ENCODE measurements around the gene TBC1D22A. TPM values are rescaled to one million over a fixed set of nuclear protein-coding genes. Genes with fewer than 3 reads are reported as not detected.

The TBC1D22A gene
- total and polyA plus RNA-seq, 2 experiments from 2014 or later: 15.3 to 19.8 TPM

- no peaks in the 10 kb centered on the region for H3K9me3 ChIP-seq (ENCODE audit: low read depth)
- no peaks in the 10 kb centered on the region for H3K27me3 ChIP-seq
- no peaks in the 10 kb centered on the region for H4K20me1 ChIP-seq (ENCODE audit: insufficient read depth, poor library complexity, severe bottlenecking)
- WGBS (ENCODE audit: low lambda C conversion rate, missing lambda C conversion rate): 91% methylated on average over 13 of the region's 19 CpGs
- TF ChIP-seq EZH2 (IDR thresholded peaks at IDR 0.05; ENCODE audit: borderline replicate concordance) (no peak), CTCF (IDR thresholded peaks at IDR 0.05; ENCODE audit: poor library complexity) (no peak), EZH2phosphoT487 (IDR thresholded peaks at IDR 0.05; ENCODE audit: low read depth, severe bottlenecking, unreplicated experiment) (no peak)
- H2AFZ ChIP-seq: no peak overlapping the region
- no peaks in the 10 kb centered on the region for H3K4me1 ChIP-seq (ENCODE audit: insufficient read depth)
- H3K27ac ChIP-seq: no peak overlapping the region
- H3K4me3 ChIP-seq: no peak overlapping the region
- H3K9me2 ChIP-seq (replicated peaks; ENCODE audit: insufficient read depth): no peaks in the 10 kb centered on the region
- no peak for DNase-seq (ENCODE audit: low spot score)
- no peak overlapping the region for H3K4me2 ChIP-seq
- no peaks in the 10 kb centered on the region for H3K79me2 ChIP-seq
- H3K36me3 ChIP-seq (replicated peaks; ENCODE audit: insufficient read depth, low read depth): no peaks in the 10 kb centered on the region
Observed at GRCh38 chr22:47198801-47199251, 436.4 kb downstream of the TBC1D22A start.

- no peak overlapping the region for H2AFZ ChIP-seq
- H3K27ac ChIP-seq: no peak overlapping the region
- DNase-seq (ENCODE audit: low spot score): no peak
- 91% methylated on average over 25 of the region's 33 CpGs for WGBS (ENCODE audit: low lambda C conversion rate, missing lambda C conversion rate)
- H3K9me3 ChIP-seq (ENCODE audit: low read depth): no peaks in the 10 kb centered on the region
- no peak overlapping the region for H3K4me3 ChIP-seq
- no peaks in the 10 kb centered on the region for H4K20me1 ChIP-seq (ENCODE audit: insufficient read depth, poor library complexity, severe bottlenecking)
- H3K9me2 ChIP-seq (replicated peaks; ENCODE audit: insufficient read depth): no peaks in the 10 kb centered on the region
- H3K27me3 ChIP-seq: no peaks in the 10 kb centered on the region
- no peak for TF ChIP-seq EZH2phosphoT487 (IDR thresholded peaks at IDR 0.05; ENCODE audit: low read depth, severe bottlenecking, unreplicated experiment)
- TF ChIP-seq CTCF (IDR thresholded peaks at IDR 0.05; ENCODE audit: poor library complexity): no peak
- no peak for TF ChIP-seq EZH2 (IDR thresholded peaks at IDR 0.05; ENCODE audit: borderline replicate concordance)
- no peaks in the 10 kb centered on the region for H3K79me2 ChIP-seq
- no peak overlapping the region for H3K4me2 ChIP-seq
- H3K4me1 ChIP-seq (ENCODE audit: insufficient read depth): no peaks in the 10 kb centered on the region
- H3K36me3 ChIP-seq (replicated peaks; ENCODE audit: insufficient read depth, low read depth): no peaks in the 10 kb centered on the region
Observed at GRCh38 chr22:47199261-47199978, 437.0 kb downstream of the TBC1D22A start.

- H3K4me3 ChIP-seq: no peak overlapping the region
- 85% methylated on average over 10 of the region's 10 CpGs for WGBS (ENCODE audit: low lambda C conversion rate, missing lambda C conversion rate)
- H3K9me3 ChIP-seq (ENCODE audit: low read depth): no peaks in the 10 kb centered on the region
- no peaks in the 10 kb centered on the region for H3K4me1 ChIP-seq (ENCODE audit: insufficient read depth)
- no peak overlapping the region for H3K27ac ChIP-seq
- no peaks in the 10 kb centered on the region for H3K79me2 ChIP-seq
- TF ChIP-seq EZH2 (IDR thresholded peaks at IDR 0.05; ENCODE audit: borderline replicate concordance) (no peak), CTCF (IDR thresholded peaks at IDR 0.05; ENCODE audit: poor library complexity) (no peak), EZH2phosphoT487 (IDR thresholded peaks at IDR 0.05; ENCODE audit: low read depth, severe bottlenecking, unreplicated experiment) (no peak)
- no peaks in the 10 kb centered on the region for H3K9me2 ChIP-seq (replicated peaks; ENCODE audit: insufficient read depth)
- no peak for DNase-seq (ENCODE audit: low spot score)
- no peaks in the 10 kb centered on the region for H3K27me3 ChIP-seq
- no peak overlapping the region for H2AFZ ChIP-seq
- H4K20me1 ChIP-seq (ENCODE audit: insufficient read depth, poor library complexity, severe bottlenecking): no peaks in the 10 kb centered on the region
- no peaks in the 10 kb centered on the region for H3K36me3 ChIP-seq (replicated peaks; ENCODE audit: insufficient read depth, low read depth)
- no peak overlapping the region for H3K4me2 ChIP-seq
Observed at GRCh38 chr22:47199979-47200272, 437.5 kb downstream of the TBC1D22A start.
